ENCODE results near the gene NSMF. TPM values are rescaled to one million over a fixed set of nuclear protein-coding genes. Genes with fewer than 3 reads are reported as not detected.
A peak's percentile ranks its signal among the peaks of the same experiment; 100 is the strongest.
"Not testable (repeated sequence)": the region's sequence is repeated elsewhere in the genome, so short reads cannot be mapped to it uniquely, and the experiment has no call there.

The NSMF gene
- total and polyA plus RNA-seq, 8 donors = 29.5 to 46.5 (median 36.3) TPM

DNA sequence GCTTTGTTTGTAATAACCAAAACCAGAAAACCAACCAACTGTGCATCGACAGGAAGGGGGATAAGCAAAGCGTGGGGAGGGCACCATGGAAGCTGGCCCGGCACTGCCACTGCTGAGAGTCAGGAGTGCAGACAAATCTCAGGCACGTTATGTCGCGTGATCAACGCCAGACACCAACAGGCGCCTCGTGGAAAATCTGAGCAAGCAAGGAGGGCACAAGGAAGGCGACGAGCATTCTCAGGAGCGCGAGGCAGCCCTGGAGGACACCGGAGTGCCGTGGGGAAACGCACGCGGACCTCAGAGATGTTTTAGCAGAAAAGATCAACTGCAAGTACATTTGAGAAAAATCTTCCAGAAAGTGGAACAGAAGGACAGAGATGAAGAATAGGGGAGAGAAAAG is 15.1 kb upstream of the NSMF start:
- Histone ChIP-seq H3K4me1 (no peaks in the 10 kb centered on the region), H3K4me3 (no peak overlapping the region), H3K36me3 (no peaks in the 10 kb centered on the region), H3K27ac (no peak overlapping the region), H3K9me3 (peaks cover 0 to 26% of the 10 kb centered on the region in 2 donors), H3K27me3 (no peaks in the 10 kb centered on the region)
- TF ChIP-seq, protein P1, sequence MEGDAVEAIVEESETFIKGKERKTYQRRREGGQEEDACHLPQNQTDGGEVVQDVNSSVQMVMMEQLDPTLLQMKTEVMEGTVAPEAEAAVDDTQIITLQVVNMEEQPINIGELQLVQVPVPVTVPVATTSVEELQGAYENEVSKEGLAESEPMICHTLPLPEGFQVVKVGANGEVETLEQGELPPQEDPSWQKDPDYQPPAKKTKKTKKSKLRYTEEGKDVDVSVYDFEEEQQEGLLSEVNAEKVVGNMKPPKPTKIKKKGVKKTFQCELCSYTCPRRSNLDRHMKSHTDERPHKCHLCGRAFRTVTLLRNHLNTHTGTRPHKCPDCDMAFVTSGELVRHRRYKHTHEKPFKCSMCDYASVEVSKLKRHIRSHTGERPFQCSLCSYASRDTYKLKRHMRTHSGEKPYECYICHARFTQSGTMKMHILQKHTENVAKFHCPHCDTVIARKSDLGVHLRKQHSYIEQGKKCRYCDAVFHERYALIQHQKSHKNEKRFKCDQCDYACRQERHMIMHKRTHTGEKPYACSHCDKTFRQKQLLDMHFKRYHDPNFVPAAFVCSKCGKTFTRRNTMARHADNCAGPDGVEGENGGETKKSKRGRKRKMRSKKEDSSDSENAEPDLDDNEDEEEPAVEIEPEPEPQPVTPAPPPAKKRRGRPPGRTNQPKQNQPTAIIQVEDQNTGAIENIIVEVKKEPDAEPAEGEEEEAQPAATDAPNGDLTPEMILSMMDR (IDR thresholded peaks at IDR 0.05) = no peak
- DNase-seq (peak in 1 of 4 donors; percentile 48), ATAC-seq (no peak)
- intact Hi-C loops (cut with DNase I) = no loop called here

DNA sequence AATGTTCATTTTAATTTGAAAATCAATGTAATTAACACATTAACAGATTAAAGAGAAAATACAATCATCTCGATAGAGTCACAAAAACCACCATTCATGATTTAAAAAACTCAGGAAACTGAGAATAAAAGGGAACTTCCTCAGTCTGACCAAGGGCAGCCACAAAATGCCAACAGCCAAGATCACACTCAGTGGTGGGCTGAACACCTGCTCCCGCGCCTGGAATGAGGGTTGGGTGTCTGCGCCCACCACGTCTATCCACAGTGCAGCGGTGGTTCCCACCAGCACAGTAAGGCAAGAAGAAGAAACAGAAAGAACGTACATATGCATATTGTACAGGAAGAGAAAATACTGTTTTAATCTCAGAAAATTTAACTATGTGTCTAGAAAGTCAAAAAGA is 11.7 kb upstream of the NSMF start:
- peak in 1 of 4 donors; percentile 24 for DNase-seq
- no peaks in the 10 kb centered on the region for H3K27me3 ChIP-seq
- no peak overlapping the region for H3K27ac ChIP-seq
- TF ChIP-seq, protein P1 (IDR thresholded peaks at IDR 0.05) = no peak
- H3K9me3 ChIP-seq = peaks cover 0 to 17% of the 10 kb centered on the region in 2 donors
- ATAC-seq = no peak
- no peak overlapping the region for H3K4me3 ChIP-seq
- H3K36me3 ChIP-seq = no peaks in the 10 kb centered on the region
- H3K4me1 ChIP-seq = no peaks in the 10 kb centered on the region
- intact Hi-C loops (cut with DNase I) = no loop called here

DNA sequence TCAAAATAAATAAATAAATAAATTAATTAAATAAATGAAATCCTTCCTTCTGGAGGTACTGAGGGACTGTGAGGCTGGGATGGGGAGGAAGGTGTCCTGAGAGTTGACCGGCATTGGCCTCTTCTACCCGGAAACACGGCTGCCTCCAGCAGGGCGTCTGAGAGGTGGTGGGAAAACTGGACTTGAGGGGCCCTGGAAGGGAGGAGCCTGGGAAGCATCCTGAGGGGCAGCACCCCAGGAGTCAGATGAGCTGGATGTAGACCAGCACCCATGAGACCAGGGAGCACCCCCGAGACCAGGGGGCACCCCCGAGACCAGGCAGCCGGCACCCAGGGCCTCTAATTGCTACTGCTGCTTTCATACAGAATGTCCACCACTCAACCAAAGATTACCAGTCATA is 8.8 kb upstream of the NSMF start:
- H3K27ac ChIP-seq = no peak overlapping the region
- peak in 1 of 4 donors; percentile 53 for DNase-seq
- no peaks in the 10 kb centered on the region for H3K36me3 ChIP-seq
- TF ChIP-seq, protein P1 (IDR thresholded peaks at IDR 0.05) = no peak
- no peak for ATAC-seq
- H3K27me3 ChIP-seq = peaks cover 0 to 1% of the 10 kb centered on the region in 2 donors
- no peak overlapping the region for H3K4me3 ChIP-seq
- intact Hi-C loops (cut with DNase I) = no loop called here
- no peaks in the 10 kb centered on the region for H3K4me1 ChIP-seq
- no peaks in the 10 kb centered on the region for H3K9me3 ChIP-seq

DNA sequence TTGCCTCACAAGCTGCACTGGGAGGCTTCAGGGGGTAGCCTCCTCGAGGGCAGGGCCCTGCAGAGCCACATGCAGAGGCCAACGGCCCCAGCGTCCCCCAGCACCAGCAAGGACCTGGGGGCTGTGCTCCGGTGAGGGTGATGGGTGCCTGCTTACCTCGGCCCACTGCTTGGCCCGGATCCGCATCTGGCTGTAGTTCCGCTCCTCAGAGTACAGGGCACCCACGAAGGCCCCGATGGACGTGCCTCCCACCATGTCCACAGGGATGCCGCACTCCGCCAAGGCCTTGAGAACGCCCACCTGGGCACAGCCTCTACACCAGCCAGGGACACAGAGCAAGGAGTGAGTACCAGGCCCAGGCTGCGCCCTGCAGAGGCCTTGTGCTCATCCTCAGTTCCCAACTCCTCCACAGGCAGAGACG is 8.0 kb upstream of the NSMF start:
- no peak overlapping the region for H3K4me3 ChIP-seq
- no peaks in the 10 kb centered on the region for H3K36me3 ChIP-seq
- DNase-seq (peak in 2 of 4 donors; percentile 20 to 64), ATAC-seq (no peak)
- intact Hi-C loops (cut with DNase I) = no loop called here
- TF ChIP-seq, protein P1 (IDR thresholded peaks at IDR 0.05) = no peak
- H3K4me1 ChIP-seq = no peaks in the 10 kb centered on the region
- H3K27ac ChIP-seq = no peak overlapping the region
- H3K27me3 ChIP-seq = peaks cover 0 to 8% of the 10 kb centered on the region in 2 donors
- no peaks in the 10 kb centered on the region for H3K9me3 ChIP-seq

DNA sequence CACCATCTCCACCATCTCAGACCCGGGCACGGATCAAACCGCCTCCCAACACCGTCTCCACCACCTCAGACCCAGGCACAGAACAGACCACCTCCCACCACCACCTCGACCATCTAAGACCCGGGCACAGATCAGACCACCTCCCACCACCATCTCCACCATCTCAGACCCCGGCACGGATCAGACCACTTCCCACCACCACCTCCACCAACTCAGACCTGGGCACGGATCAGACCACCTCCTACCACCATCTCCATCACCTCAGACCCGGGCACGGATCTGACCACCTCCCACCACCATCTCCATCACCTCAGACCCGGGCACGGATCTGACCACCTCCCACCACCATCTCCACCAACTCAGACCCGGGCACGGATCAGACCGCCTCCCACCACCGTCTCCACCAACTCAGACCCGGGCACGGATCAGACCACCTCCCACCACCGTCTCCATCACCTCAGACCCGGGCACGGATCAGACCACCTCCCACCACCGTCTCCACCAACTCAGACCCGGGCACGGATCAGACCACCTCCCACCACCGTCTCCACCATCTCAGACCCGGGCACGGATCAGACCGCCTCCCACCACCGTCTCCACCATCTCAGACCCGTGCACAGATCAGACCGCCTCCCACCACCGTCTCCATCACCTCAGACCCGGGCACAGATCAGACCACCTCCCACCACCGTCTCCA is 7.4 kb upstream of the NSMF start:
- DNase-seq = peak in 1 of 4 donors; percentile 45
- H3K27ac ChIP-seq; H3K9me3 ChIP-seq; H3K4me1 ChIP-seq; ATAC-seq; H3K36me3 ChIP-seq; intact Hi-C loops (cut with DNase I); H3K4me3 ChIP-seq: not testable (repeated sequence)
- peaks cover 0 to 15% of the 10 kb centered on the region in 2 donors for H3K27me3 ChIP-seq
